Cardiac muscle cell (in vitro differentiated cells and primary cell): ENCODE results near the gene LMOD1. TPM values are rescaled to one million over a fixed set of nuclear protein-coding genes. Genes with fewer than 3 reads are reported as not detected.

Experiments used
- DNase-seq, 2 donors: peaks; one replicate each; pipeline versions ENCODE4 v3.0.0 to v3.0.0-alpha.2; 2010 to 2017; ENCODE audit warnings: low read depth in 1 of 2, low spot score in 1 of 2
- H3K27ac ChIP-seq: fragments of 200-600 bp; sonication (generic); 2 replicates; pipeline ENCODE4 v1.5.1; 2016
- H3K27me3 ChIP-seq: fragments of 200-600 bp; sonication (generic); 2 replicates; pipeline ENCODE4 v1.6.0; 2016; ENCODE audit warnings: control low read depth
- H3K36me3 ChIP-seq: fragments of 200-600 bp; sonication (generic); 2 replicates; pipeline ENCODE4 v1.5.1; 2016; ENCODE audit warnings: control low read depth
- H3K4me1 ChIP-seq: fragments of 200-600 bp; sonication (generic); 2 replicates; pipeline ENCODE4 v1.8.1; 2017; ENCODE audit warnings: low read depth, mild to moderate bottlenecking, mixed run types
- H3K4me3 ChIP-seq: fragments of 200-600 bp; sonication (generic); 2 replicates; pipeline ENCODE4 v1.5.1; 2016; ENCODE audit warnings: mild to moderate bottlenecking
- H3K9me3 ChIP-seq: fragments of 200-600 bp; sonication (generic); 2 replicates; pipeline ENCODE4 v1.5.1; 2017; ENCODE audit warnings: low read depth, mild to moderate bottlenecking, control low read depth
- polyA plus RNA-seq: library from polyadenylated mRNA; unstranded; fragments of >200 nt; fragmentation: Nextera tagmentation; extraction: Ambion mirVana; gene quantifications from 2 replicates; pipeline ENCODE4 v1.2.1, GENCODE V29; 2016
- total RNA-seq: library from RNA; depleted of rRNA; stranded (reverse); fragments of >200 nt; gene quantifications from 2 replicates; pipeline ENCODE4 v1.2.3, GENCODE V29; 2016
- TF ChIP-seq, protein P1 (sequence below): IDR thresholded peaks from 2 replicates; pipeline ENCODE4 v1.5.1; 2012; ENCODE audit warnings: low read depth, mild to moderate bottlenecking, low read length

LMOD1 gene
- total and polyA plus RNA-seq, 2 experiments from 2014 or later: 27.4 to 75.6 TPM

DNA sequence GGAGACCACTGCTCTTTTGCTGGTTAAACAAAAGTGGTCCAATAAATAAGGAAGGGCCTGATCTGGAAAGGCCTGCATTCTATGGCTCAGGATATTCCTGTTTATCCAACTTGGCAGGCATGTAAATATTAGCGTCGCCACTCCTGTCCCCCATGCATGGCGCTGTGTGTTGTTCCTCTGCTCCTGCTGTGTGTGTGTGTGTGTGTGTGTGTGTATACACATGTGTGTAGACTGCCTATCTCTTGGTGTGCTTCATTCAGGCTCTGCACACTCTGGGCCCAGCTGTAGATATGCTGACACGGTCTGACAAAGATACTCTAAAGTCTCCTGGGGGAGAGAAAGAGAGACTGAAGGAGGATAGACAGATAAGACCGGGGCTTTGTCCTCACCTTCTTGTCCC is 6.8 kb downstream of the LMOD1 start:
- no peak overlapping the region for H3K4me3 ChIP-seq
- no peaks in the 10 kb centered on the region for H3K9me3 ChIP-seq
- peaks cover 45% of the 10 kb centered on the region for H3K4me1 ChIP-seq
- no peaks in the 10 kb centered on the region for H3K36me3 ChIP-seq
- no peak for DNase-seq
- H3K27me3 ChIP-seq: no peaks in the 10 kb centered on the region
- TF ChIP-seq, protein P1, sequence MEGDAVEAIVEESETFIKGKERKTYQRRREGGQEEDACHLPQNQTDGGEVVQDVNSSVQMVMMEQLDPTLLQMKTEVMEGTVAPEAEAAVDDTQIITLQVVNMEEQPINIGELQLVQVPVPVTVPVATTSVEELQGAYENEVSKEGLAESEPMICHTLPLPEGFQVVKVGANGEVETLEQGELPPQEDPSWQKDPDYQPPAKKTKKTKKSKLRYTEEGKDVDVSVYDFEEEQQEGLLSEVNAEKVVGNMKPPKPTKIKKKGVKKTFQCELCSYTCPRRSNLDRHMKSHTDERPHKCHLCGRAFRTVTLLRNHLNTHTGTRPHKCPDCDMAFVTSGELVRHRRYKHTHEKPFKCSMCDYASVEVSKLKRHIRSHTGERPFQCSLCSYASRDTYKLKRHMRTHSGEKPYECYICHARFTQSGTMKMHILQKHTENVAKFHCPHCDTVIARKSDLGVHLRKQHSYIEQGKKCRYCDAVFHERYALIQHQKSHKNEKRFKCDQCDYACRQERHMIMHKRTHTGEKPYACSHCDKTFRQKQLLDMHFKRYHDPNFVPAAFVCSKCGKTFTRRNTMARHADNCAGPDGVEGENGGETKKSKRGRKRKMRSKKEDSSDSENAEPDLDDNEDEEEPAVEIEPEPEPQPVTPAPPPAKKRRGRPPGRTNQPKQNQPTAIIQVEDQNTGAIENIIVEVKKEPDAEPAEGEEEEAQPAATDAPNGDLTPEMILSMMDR: no peak
- peak overlapping the region; percentile 71 for H3K27ac ChIP-seq

DNA sequence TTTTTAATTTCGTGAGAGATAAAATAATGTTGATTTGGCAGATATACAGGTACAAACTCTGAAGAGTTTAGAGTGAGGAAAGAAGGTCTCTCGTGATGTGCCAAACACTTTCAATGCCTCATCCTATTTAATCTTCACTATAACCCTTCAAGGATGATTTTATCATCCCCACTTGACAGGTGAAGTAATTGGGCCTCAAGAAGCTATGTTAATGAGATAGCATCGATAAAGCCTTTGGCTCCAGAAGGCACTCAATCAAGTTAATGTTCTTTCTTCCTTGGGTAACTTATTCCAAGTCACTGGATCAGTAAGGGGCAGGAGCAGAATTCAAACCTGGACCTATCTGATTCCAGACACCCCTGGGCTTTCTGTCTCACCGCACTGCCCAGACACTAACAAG is 7.2 kb downstream of the LMOD1 start:
- DNase-seq: no peak
- no peak overlapping the region for H3K4me3 ChIP-seq
- H3K27me3 ChIP-seq: no peaks in the 10 kb centered on the region
- H3K9me3 ChIP-seq: no peaks in the 10 kb centered on the region
- peak overlapping the region; percentile 71 for H3K27ac ChIP-seq
- peaks cover 41% of the 10 kb centered on the region for H3K4me1 ChIP-seq
- H3K36me3 ChIP-seq: no peaks in the 10 kb centered on the region
- TF ChIP-seq, protein P1: no peak

DNA sequence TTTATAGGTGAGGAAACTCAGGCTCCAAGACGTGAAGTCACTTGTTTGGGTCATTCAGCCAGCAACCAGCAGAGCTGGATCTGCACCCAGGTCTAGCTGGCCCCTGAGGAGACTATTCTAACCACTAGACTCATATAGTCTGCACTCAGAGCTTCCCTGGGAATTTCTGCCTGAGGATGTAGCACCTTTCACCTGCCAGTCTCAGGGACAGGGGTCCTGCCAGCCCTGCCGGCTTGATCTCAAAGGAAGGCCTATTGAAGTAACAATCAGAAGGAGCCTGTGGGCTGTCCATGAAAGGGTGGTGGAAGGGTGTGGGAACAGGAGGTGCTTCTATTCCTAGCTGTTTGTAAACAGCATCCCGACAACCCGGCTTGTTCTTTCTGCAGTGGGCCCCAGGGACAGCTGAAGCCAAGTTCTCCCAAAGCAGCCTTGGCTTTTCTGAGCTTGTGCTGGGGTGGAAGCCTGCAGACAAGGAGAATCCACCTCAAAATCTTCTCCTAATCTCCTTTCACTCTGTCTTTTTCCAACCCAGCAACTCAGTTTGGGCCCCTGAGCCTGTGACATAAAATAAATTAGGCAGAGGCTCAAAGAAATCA is 7.8 kb downstream of the LMOD1 start:
- TF ChIP-seq, protein P1: no peak
- Histone ChIP-seq H3K27ac (peak overlapping the region; percentile 71), H3K9me3 (no peaks in the 10 kb centered on the region)

DNA sequence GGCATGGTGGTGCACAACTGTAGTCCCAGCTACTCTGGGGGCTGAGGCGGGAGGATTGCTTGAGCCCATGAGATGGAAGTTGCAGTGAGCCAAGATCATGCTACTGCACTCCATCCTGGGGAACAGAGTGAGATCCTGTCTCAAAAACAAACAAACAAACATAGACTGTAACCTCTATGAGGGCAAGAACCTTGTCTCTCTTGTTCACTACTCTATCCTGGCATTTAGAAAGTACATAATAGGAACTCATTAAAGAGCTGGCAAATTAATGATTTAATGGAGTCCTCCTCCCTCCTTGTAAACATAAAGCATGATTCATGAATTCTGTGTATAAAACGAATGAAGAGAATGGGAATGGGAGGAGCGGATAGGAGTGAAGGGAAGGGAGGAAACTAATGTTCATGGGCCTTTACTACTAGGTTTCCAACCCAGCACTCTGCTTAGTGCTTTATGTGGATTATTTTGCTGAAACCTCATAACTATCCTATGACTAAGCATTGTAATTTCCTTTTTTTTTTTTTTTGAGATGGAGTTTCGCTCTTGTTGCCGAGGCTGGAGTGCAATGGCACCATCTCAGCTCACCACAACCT is 8.6 kb downstream of the LMOD1 start:
- Histone ChIP-seq H3K27me3 (no peaks in the 10 kb centered on the region), H3K4me1 (peaks cover 27% of the 10 kb centered on the region), H3K9me3 (no peaks in the 10 kb centered on the region), H3K4me3 (no peak overlapping the region), H3K27ac (no peak overlapping the region), H3K36me3 (no peaks in the 10 kb centered on the region)
- peak in 1 of 2 donors; percentile 78 for DNase-seq
- TF ChIP-seq, protein P1: no peak

More for the DNA sequence above, 7.8 kb downstream of the LMOD1 start:
- Histone ChIP-seq H3K4me3 (no peak overlapping the region), H3K4me1 (peaks cover 35% of the 10 kb centered on the region), H3K27me3 (no peaks in the 10 kb centered on the region), H3K36me3 (no peaks in the 10 kb centered on the region)
- no peak for DNase-seq

DNA sequence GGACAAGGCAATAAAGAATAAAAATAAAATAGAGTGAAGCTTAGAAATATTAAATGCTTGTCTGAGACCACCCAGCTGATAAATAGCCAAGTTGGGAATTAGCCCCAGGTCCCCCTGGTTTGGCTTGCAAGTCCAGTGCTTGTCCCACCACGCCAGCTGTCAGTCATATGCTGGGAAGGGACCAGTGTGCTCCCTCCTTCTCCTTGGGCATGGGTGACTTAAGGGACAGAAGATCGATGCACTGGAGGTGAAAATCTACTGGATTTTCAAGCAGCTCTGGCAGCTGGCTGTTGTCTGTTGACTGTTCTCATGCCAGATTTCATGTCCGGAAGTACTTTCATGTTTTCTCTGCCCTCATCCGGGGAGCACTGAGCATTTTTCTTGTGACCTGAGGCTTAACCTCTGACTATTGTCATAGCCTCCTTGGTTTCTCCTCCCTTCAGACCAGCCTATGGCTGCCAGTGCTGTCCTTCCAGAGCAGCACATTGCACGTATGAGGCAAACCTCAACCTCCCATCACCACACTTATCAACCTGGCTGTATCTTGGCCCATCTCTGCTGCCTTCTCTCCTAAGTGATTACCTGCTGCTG is 12.4 kb downstream of the LMOD1 start:
- Histone ChIP-seq H3K27me3 (no peaks in the 10 kb centered on the region), H3K9me3 (no peaks in the 10 kb centered on the region), H3K4me3 (no peak overlapping the region), H3K27ac (no peak overlapping the region), H3K36me3 (no peaks in the 10 kb centered on the region), H3K4me1 (peaks cover under 1% of the 10 kb centered on the region)
- TF ChIP-seq, protein P1: no peak
- DNase-seq: peak in 1 of 2 donors; percentile 66
